ENCODE data around the gene ADISSP.

GRCh38 chr20:3801299-3801698 lies 33.7 kb upstream of the ADISSP start:
- TF ChIP-seq, protein P1, sequence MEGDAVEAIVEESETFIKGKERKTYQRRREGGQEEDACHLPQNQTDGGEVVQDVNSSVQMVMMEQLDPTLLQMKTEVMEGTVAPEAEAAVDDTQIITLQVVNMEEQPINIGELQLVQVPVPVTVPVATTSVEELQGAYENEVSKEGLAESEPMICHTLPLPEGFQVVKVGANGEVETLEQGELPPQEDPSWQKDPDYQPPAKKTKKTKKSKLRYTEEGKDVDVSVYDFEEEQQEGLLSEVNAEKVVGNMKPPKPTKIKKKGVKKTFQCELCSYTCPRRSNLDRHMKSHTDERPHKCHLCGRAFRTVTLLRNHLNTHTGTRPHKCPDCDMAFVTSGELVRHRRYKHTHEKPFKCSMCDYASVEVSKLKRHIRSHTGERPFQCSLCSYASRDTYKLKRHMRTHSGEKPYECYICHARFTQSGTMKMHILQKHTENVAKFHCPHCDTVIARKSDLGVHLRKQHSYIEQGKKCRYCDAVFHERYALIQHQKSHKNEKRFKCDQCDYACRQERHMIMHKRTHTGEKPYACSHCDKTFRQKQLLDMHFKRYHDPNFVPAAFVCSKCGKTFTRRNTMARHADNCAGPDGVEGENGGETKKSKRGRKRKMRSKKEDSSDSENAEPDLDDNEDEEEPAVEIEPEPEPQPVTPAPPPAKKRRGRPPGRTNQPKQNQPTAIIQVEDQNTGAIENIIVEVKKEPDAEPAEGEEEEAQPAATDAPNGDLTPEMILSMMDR (IDR thresholded peaks at IDR 0.05): no peak
- no peak for TF ChIP-seq ZFX (IDR thresholded peaks at IDR 0.05; ENCODE audit: borderline replicate concordance)
